ENCODE results near the gene UGP2.
"Not testable (repeated sequence)": the region's sequence is repeated elsewhere in the genome, so short reads cannot be mapped to it uniquely, and the experiment has no call there.

The UGP2 gene

GRCh38 chr2:63893163-63893562 lies 51.5 kb downstream of the UGP2 start:
- DNase-seq (ENCODE audit: low spot score) = no peak

- no peak for DNase-seq (ENCODE audit: low spot score)
Measured at GRCh38 chr2:63894167-63894566, 52.5 kb downstream of the UGP2 start.

DNA sequence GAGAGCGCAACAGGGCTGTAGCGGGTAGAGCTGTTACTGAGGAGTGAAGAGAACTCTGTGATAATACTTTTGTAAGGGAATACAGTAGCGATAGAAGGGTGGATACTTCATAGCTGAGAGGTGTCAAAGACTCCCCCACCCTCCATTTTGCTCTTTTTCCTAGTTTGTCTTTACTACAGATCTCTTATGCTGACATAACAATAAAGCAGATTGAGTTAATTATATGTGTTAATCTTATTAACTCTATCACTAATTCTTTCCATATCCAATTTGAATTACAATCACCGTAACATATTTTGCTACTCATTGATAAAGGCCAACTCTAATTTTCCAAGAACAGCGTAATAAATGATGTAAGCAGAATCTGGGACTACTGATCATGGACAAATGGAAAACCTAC lies 57.1 kb downstream of the UGP2 start:
- DNase-seq (ENCODE audit: low spot score) = no peak

GRCh38 chr2:63899639-63900038 lies 57.9 kb downstream of the UGP2 start:
- no peak for DNase-seq (ENCODE audit: low spot score)

- DNase-seq (ENCODE audit: low spot score) = no peak
Measured at GRCh38 chr2:63902149-63902548, 60.5 kb downstream of the UGP2 start.

DNA sequence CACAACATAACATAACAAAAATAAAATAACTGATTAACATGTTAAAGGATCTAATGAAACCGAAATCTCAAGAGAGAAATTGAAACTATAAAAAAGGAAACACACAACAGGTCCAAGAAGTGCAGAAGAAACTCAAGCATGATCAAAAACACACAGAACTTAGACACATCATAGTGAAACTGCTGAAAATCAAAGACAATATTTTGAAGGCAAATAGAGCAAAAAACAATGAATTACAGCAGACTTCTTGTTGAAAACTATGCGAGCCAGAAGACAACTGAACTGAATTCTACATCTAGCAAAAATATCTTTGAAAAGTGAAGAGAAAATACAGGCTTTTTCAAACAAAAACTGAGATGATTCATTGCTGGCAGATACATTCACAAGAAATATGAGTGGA lies 61.3 kb downstream of the UGP2 start:
- no peak for DNase-seq (ENCODE audit: low spot score)

GRCh38 chr2:63914311-63914710 lies 72.6 kb downstream of the UGP2 start:
- DNase-seq (ENCODE audit: low spot score) = no peak

- no peak for DNase-seq (ENCODE audit: low spot score)
Measured at GRCh38 chr2:63926815-63927214, 85.1 kb downstream of the UGP2 start.

GRCh38 chr2:63932104-63932503 lies 90.4 kb downstream of the UGP2 start:
- DNase-seq (ENCODE audit: low spot score) = not testable (repeated sequence)
